Heart left ventricle (tissue), 16 donors: ENCODE data around the gene MAPKAPK2. TPM values are rescaled to one million over a fixed set of nuclear protein-coding genes. Genes with fewer than 3 reads are reported as not detected.

Experiments
- ATAC-seq, 4 donors: fragments of 200-7000 bp; cut with Tn5 transposase; one replicate each; pipeline ENCODE4 v1.9.1; 2020 to 2022; ENCODE audit warnings: moderate library complexity in 4 of 4, mild to moderate bottlenecking in 3 of 4, moderate number of reproducible peaks in 1 of 4
- DNase-seq, 5 donors: peaks; one replicate each; pipeline ENCODE4 v3.0.0-alpha.2; 2020
- H3K27ac ChIP-seq, 12 donors: fragments of 200-600 bp; sonication (generic) in 4 of 12; one replicate each; pipeline versions ENCODE4 v1.5.0 to v1.8.0; 2016 to 2022; ENCODE audit warnings: mild to moderate bottlenecking in 2 of 12
- H3K27me3 ChIP-seq, 9 donors: fragments of 200-600 bp; sonication (generic) in 2 of 9; one replicate each; pipeline versions ENCODE4 v1.5.1 to v1.8.0; 2016 to 2022; ENCODE audit warnings: mild to moderate bottlenecking in 3 of 9
- H3K36me3 ChIP-seq, 9 donors: fragments of 200-600 bp; sonication (generic) in 2 of 9; one replicate each; pipeline versions ENCODE4 v1.5.0 to v1.8.0; 2018 to 2022; ENCODE audit warnings: mild to moderate bottlenecking in 2 of 9
- H3K4me1 ChIP-seq, 12 donors: fragments of 200-600 bp; sonication (generic) in 4 of 12; one replicate each; pipeline versions ENCODE4 v1.5.0 to v1.8.0; 2016 to 2022; ENCODE audit warnings: mild to moderate bottlenecking in 3 of 12
- H3K4me3 ChIP-seq, 12 donors: fragments of 200-600 bp; sonication (generic) in 4 of 12; one replicate each; pipeline versions ENCODE4 v1.5.0 to v1.8.0; 2017 to 2022; ENCODE audit warnings: mild to moderate bottlenecking in 9 of 12, moderate library complexity in 4 of 12
- H3K9me3 ChIP-seq, 12 donors: fragments of 200-600 bp; sonication (generic) in 4 of 12; one replicate each; pipeline versions ENCODE4 v1.5.0 to v1.8.0; 2016 to 2022; ENCODE audit warnings: mild to moderate bottlenecking in 1 of 12
- POLR2A ChIP-seq, 2 donors: fragments of 450-650 bp; IDR thresholded peaks; one replicate each; pipeline ENCODE4 v1.6.1; 2017; ENCODE audit warnings: antibody characterized with exemption in 2 of 2, mild to moderate bottlenecking in 2 of 2, moderate library complexity in 2 of 2
- WGBS, 4 donors: extraction: QIAGEN DNeasy Blood & Tissue Kit in 2 of 4; methylation state at CpG; one replicate each; pipeline versions ENCODE4 v1.1.5 to v1.1.7; 2013 to 2018; 5-methylcytosine and 5-hydroxymethylcytosine counted together
- intact Hi-C, 10 donors: fragments of 100-400 bp; cut with DNase I; formaldehyde crosslinking; loops; one replicate each; pipeline versions ENCODE4 v1.11.1 to v1.14.2; 2022
- polyA plus RNA-seq, 2 donors: library from polyadenylated mRNA; stranded (reverse); fragments of 200-250 nt; gene quantifications; one replicate each; pipeline ENCODE4 v1.2.3, GENCODE V29; 2013
- total RNA-seq, 9 donors: library from RNA; depleted of rRNA in 2 of 9; stranded (reverse); fragments of >200 nt in 2 of 9; fragmentation: NEBNext Ultra II Directional in 3 of 9; extraction: Animal tissue kit (Norgen Biotek cat#: 25700) in 3 of 9; gene quantifications; one replicate each; pipeline versions ENCODE4 v1.1.0 to v1.2.4, GENCODE V29; 2016 to 2023
- TF ChIP-seq, protein P1 (sequence below), 12 donors: fragments of 200-600 bp; sonication (generic) in 4 of 12; IDR thresholded peaks; one replicate each; pipeline versions ENCODE4 v1.5.0 to v1.8.0; 2018 to 2022; ENCODE audit warnings: antibody characterized with exemption in 12 of 12, mild to moderate bottlenecking in 5 of 12
- donor health status: ischemic (EF 13 %, LVEDD 7.1; RV severe dilation, severe dysfunction).
- donor health status: healthy with polysubstance abuse.
- donor health status: DM: no; HTN: yes; CAD: no.
- donor health status: DM: no; HTN: no; CAD: no.
- donor health status: ischemic (EF 25% LVEDD 6.9; RV normal size, moderate dysfunction).
- donor health status: ischemic (EF 25% LVEDD 5.7; RV mildly dilated, moderate dysfunction).
- donor health status: healthy.
- donor health status: DM: yes; HTN: yes; CAD: no.
- donor health status: ischemic (EF 35%, LVEDD 5.7; RV mildly dilated, moderate dysfunction).
- donor health status: nonischemic (EF 11% LVEDD 7.7; RV severe dilation, severe dysfunction).
- donor health status: DM: yes; HTN: yes; CAD: no.
- donor health status: PGD.
- donor health status: ischemic (EF 29% LVEDD 5.4; RV normal size, mild dysfunction).
- donor health status: nonischemic (EF 23%, LVEDD 6.1; RV moderate dilation, normal function).

The MAPKAPK2 gene
- total and polyA plus RNA-seq, 11 donors = 126 to 327 (median 223) TPM

DNA sequence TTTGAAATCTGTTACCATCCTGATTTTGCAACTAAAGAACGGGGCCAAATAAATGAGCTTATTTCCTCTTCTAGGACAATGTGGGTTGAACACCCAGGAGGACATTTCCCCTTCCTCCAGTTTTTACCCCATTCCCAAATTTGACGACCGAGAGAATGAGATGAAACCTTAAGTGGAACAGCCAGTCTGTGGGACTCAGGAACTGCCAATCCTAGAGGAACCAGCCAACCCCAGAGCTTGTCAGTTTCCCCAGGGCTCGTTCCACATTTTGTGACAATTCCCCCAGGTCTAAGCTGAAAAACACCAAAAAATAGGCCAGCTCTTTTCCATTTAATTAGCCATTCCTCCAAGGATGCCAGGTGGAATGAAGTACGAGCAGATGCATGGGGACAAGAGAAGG lies 21.3 kb upstream of the MAPKAPK2 start:
- Histone ChIP-seq H3K27me3 (peaks cover 0 to 10% (median 0%) of the 10 kb centered on the region in 9 donors), H3K9me3 (no peaks in the 10 kb centered on the region), H3K4me1 (peaks cover 0 to 69% (median 33%) of the 10 kb centered on the region in 12 donors), H3K27ac (peak overlapping the region; percentile 78 to 96 (median 88)), H3K4me3 (peak overlapping the region in 7 of 12 donors; percentile 13 to 46 (median 35)), H3K36me3 (no peaks in the 10 kb centered on the region)
- 25 to 35% (median 30%) methylated on average over 5 of the region's 5 CpGs for WGBS, 4 donors
- no peak for DNase-seq
- no peak for ATAC-seq
- intact Hi-C loops = loop anchor here in 1 of 10 donors (10.0 kb wide), 1 partner anchor 189 kb away; the partner anchor contains the start of gene IKBKE
- TF ChIP-seq POLR2A (IDR thresholded peaks at IDR 0.05) = no peak
- TF ChIP-seq, protein P1, sequence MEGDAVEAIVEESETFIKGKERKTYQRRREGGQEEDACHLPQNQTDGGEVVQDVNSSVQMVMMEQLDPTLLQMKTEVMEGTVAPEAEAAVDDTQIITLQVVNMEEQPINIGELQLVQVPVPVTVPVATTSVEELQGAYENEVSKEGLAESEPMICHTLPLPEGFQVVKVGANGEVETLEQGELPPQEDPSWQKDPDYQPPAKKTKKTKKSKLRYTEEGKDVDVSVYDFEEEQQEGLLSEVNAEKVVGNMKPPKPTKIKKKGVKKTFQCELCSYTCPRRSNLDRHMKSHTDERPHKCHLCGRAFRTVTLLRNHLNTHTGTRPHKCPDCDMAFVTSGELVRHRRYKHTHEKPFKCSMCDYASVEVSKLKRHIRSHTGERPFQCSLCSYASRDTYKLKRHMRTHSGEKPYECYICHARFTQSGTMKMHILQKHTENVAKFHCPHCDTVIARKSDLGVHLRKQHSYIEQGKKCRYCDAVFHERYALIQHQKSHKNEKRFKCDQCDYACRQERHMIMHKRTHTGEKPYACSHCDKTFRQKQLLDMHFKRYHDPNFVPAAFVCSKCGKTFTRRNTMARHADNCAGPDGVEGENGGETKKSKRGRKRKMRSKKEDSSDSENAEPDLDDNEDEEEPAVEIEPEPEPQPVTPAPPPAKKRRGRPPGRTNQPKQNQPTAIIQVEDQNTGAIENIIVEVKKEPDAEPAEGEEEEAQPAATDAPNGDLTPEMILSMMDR (IDR thresholded peaks at IDR 0.05) = no peak

GRCh38 chr1:206663832-206664652 lies 20.7 kb upstream of the MAPKAPK2 start:
- intact Hi-C loops = loop anchor here (1.0 to 10.0 kb wide), 10 partner anchors 21 to 189 kb away; partner anchors contain the start of genes DYRK3 (in 3 of the 10), IKBKE (in 1 of the 10) and MAPKAPK2 (in 1 of the 10)
- WGBS, 4 donors = 7 to 12% (median 10%) methylated on average over 20 of the region's 20 CpGs
- DNase-seq (peak; percentile 75 to 86 (median 76)), ATAC-seq (peak; percentile 71 to 80 (median 76))
- Histone ChIP-seq H3K4me3 (peak overlapping the region in 10 of 12 donors; percentile 1 to 46 (median 30)), H3K27ac (peak overlapping the region; percentile 78 to 96 (median 88)), H3K27me3 (peaks cover 0 to 10% (median 0%) of the 10 kb centered on the region in 9 donors), H3K36me3 (no peaks in the 10 kb centered on the region), H3K9me3 (no peaks in the 10 kb centered on the region), H3K4me1 (peaks cover 0 to 62% (median 27%) of the 10 kb centered on the region in 12 donors)
- TF ChIP-seq POLR2A (IDR thresholded peaks at IDR 0.05) = peak in 1 of 2 donors; percentile 59
- TF ChIP-seq, protein P1 (IDR thresholded peaks at IDR 0.05) = peak; percentile 67 to 90 (median 84)

DNA sequence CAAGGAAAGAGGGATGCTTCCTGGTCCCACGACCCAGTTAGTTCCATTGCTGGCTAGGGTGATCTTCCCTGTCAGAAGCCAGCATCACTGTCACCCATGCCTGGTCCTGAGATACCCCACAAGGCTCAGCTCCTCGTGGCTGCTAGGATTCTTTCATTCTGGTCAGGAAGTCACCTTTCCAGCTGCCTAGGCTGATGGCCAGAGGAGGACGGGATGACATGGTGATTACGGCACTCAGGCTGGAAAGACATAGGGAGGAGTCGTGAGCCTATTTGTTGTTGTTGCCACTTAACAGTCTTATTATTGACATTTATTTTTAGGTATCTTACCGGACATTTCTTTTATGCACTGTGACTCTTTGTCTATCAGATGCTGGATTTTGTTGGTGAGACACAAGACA lies 20.0 kb upstream of the MAPKAPK2 start:
- peak in 1 of 2 donors; percentile 58 for TF ChIP-seq POLR2A (IDR thresholded peaks at IDR 0.05)
- TF ChIP-seq, protein P1 (IDR thresholded peaks at IDR 0.05) = no peak
- intact Hi-C loops = loop anchor here (1.0 to 10.0 kb wide), 10 partner anchors 20 to 190 kb away; partner anchors contain the start of genes DYRK3 (in 3 of the 10), IKBKE (in 1 of the 10) and MAPKAPK2 (in 1 of the 10)
- 16 to 20% (median 19%) methylated on average over 6 of the region's 6 CpGs for WGBS, 4 donors
- peak; percentile 60 to 72 (median 62) for ATAC-seq
- Histone ChIP-seq H3K27me3 (peaks cover 0 to 10% (median 0%) of the 10 kb centered on the region in 9 donors), H3K27ac (peak overlapping the region; percentile 78 to 96 (median 88)), H3K36me3 (no peaks in the 10 kb centered on the region), H3K9me3 (no peaks in the 10 kb centered on the region), H3K4me3 (peak overlapping the region in 11 of 12 donors; percentile 7 to 48 (median 35)), H3K4me1 (peaks cover 0 to 60% (median 24%) of the 10 kb centered on the region in 12 donors)
- peak in 3 of 5 donors; percentile 55 to 80 (median 71) for DNase-seq
